Testis (tissue), 3 donors: ENCODE results near the gene RAPH1. TPM values are rescaled to one million over a fixed set of nuclear protein-coding genes. Genes with fewer than 3 reads are reported as not detected.
A peak's percentile ranks its signal among the peaks of the same experiment; 100 is the strongest.

Source experiments
- DNase-seq: peaks from one replicate; pipeline ENCODE4 v3.0.0-alpha.2; 2019
- H3K27ac ChIP-seq, 2 donors: fragments of 200-600 bp; sonication (generic); one replicate each; pipeline ENCODE4 v1.5.1; 2019
- H3K27me3 ChIP-seq: fragments of 200-600 bp; sonication (generic); one replicate; pipeline ENCODE4 v1.5.1; 2019
- H3K36me3 ChIP-seq: fragments of 200-600 bp; sonication (generic); one replicate; pipeline ENCODE4 v1.5.1; 2017; ENCODE audit warnings: low read depth; ENCODE audit errors: missing control alignments
- H3K4me1 ChIP-seq: fragments of 200-600 bp; sonication (generic); one replicate; pipeline ENCODE4 v1.5.1; 2019
- H3K4me3 ChIP-seq, 2 donors: fragments of 200-600 bp; sonication (generic); one replicate each; pipeline ENCODE4 v1.5.1; 2017 to 2019
- H3K9me3 ChIP-seq: fragments of 200-600 bp; sonication (generic); one replicate; pipeline ENCODE4 v1.5.1; 2017
- POLR2A ChIP-seq: fragments of 450-650 bp; IDR thresholded peaks from one replicate; pipeline ENCODE4 v1.6.1; 2017; ENCODE audit warnings: antibody characterized with exemption, mild to moderate bottlenecking, moderate library complexity
- WGBS, 2 donors: methylation state at CpG; one replicate each; pipeline ENCODE4 v1.1.5; 2018; 5-methylcytosine and 5-hydroxymethylcytosine counted together
- intact Hi-C: fragments of 100-400 bp; cut with DNase I; formaldehyde crosslinking; loops from one replicate; pipeline ENCODE4 v1.15.1; 2023; ENCODE audit warnings: low total_unique reads
- polyA plus RNA-seq: library from polyadenylated mRNA; stranded (reverse); fragments of 350-450 nt; fragmentation: Illumina TruSeq; extraction: RNeasy Lipid Tissue Mini Kit (QIAGEN cat#74804); gene quantifications from one replicate; pipeline ENCODE4 v1.2.3, GENCODE V29; 2014; ENCODE audit warnings: low read depth, low replicate concordance; ENCODE audit not compliant: insufficient read depth
- total RNA-seq, 2 donors: library from RNA; depleted of rRNA; stranded (reverse); fragments of >200 nt; gene quantifications; one replicate each; pipeline ENCODE4 v1.2.3, GENCODE V29; 2016
- TF ChIP-seq, protein P1 (sequence below), 3 experiments: fragments of 450-650 bp in 2 of 3; fragments of 200-600 bp in 1 of 3; sonication (generic) in 1 of 3; IDR thresholded peaks; one replicate each; pipeline ENCODE4 v1.5.1; 2016 to 2019; ENCODE audit warnings: antibody characterized with exemption in 3 of 3, mild to moderate bottlenecking in 2 of 3, moderate library complexity in 1 of 3

The RAPH1 gene
- total and polyA plus RNA-seq, 3 donors from 2014 or later = 22.1 to 36.5 (median 31.1) TPM

DNA sequence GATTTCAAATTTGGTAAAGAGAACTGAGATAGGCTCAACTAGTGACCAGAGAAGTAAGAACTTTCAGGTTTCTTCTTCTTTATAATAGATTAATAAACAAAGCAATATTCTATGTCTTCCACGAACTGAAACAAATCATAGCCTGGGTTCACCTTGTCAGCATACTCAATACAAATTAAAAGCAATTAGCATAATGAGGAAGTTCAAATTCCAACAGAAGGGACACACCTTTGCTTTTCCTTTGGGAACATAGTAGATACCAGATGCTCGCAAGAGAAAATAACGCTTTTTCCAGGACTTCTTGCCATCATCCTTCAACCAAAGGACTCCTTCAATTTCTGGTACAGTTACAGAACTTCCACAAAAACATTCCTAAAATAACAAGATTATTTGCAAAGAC, 79.9 kb downstream of the RAPH1 start:
- 58 to 63% methylated on average over 3 of the region's 3 CpGs for WGBS, 2 donors
- Histone ChIP-seq H3K4me3 (no peak overlapping the region), H3K36me3 (no peaks in the 10 kb centered on the region), H3K27ac (peak overlapping the region in 1 of 2 donors; percentile 1), H3K9me3 (no peaks in the 10 kb centered on the region), H3K27me3 (no peaks in the 10 kb centered on the region), H3K4me1 (no peaks in the 10 kb centered on the region)
- intact Hi-C loops = no loop called here
- TF ChIP-seq POLR2A = no peak
- TF ChIP-seq, protein P1, sequence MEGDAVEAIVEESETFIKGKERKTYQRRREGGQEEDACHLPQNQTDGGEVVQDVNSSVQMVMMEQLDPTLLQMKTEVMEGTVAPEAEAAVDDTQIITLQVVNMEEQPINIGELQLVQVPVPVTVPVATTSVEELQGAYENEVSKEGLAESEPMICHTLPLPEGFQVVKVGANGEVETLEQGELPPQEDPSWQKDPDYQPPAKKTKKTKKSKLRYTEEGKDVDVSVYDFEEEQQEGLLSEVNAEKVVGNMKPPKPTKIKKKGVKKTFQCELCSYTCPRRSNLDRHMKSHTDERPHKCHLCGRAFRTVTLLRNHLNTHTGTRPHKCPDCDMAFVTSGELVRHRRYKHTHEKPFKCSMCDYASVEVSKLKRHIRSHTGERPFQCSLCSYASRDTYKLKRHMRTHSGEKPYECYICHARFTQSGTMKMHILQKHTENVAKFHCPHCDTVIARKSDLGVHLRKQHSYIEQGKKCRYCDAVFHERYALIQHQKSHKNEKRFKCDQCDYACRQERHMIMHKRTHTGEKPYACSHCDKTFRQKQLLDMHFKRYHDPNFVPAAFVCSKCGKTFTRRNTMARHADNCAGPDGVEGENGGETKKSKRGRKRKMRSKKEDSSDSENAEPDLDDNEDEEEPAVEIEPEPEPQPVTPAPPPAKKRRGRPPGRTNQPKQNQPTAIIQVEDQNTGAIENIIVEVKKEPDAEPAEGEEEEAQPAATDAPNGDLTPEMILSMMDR (IDR thresholded peaks at IDR 0.05) = no peak
- no peak for DNase-seq

DNA sequence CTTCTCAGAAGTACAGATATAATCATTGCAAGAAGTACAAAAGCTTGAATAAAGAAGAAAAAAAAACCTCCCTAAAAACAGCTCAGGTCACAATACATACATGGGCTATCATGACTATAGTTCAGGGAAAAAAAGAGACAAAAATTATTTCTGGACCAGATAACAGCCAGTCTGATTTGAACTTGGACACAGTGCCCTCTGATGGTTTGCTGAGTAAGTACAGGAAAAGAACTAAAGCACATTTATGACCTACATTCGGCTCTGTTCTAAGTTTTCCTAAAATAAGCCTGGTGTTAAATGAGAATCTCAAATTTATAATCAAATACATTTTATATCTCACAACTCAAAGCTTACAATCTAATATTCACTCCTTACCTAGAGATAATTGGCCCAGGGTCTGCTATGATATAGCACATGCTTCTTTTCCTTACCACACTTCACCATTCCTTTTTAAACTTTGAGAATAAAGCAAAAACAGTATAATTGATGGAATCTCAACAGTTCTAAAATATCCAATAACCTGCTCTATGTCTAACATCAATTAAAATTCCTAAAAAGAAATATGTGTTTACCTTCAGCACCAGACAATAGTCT, 81.1 kb downstream of the RAPH1 start:
- Histone ChIP-seq H3K27ac (no peak overlapping the region), H3K9me3 (no peaks in the 10 kb centered on the region), H3K4me1 (no peaks in the 10 kb centered on the region), H3K36me3 (no peaks in the 10 kb centered on the region), H3K4me3 (no peak overlapping the region), H3K27me3 (no peaks in the 10 kb centered on the region)
- 17 to 36% methylated on average over 1 of the region's 1 CpG for WGBS, 2 donors
- TF ChIP-seq, protein P1 (IDR thresholded peaks at IDR 0.05) = peak; percentile 45 to 69 (median 63)
- TF ChIP-seq POLR2A = no peak
- intact Hi-C loops = no loop called here
- peak; percentile 35 for DNase-seq

DNA sequence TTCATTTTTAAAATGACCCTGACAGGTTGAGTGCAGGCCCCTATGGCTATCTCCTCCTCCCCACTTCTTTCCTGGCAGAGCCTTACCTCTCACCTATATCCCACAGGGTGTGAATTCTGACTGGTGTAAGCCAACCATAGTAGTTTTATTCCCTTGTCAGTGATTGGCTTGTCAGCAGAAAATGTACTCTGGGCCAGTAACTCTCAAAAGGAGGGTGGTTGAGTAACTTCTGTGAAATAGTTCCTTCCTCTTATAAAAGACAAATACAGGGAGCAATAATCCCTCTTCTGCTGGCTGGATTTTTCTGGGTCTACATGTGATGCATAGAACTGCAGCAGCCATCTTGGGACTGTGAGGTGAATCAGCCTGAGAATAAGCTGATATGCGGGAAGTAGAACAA, 83.4 kb downstream of the RAPH1 start:
- Histone ChIP-seq H3K27ac (no peak overlapping the region), H3K4me3 (no peak overlapping the region), H3K27me3 (no peaks in the 10 kb centered on the region), H3K4me1 (no peaks in the 10 kb centered on the region), H3K36me3 (no peaks in the 10 kb centered on the region), H3K9me3 (no peaks in the 10 kb centered on the region)
- no peak for TF ChIP-seq POLR2A
- TF ChIP-seq, protein P1 (IDR thresholded peaks at IDR 0.05) = no peak
- WGBS, 2 donors = 94 to 95% methylated on average over 1 of the region's 1 CpG
- DNase-seq = no peak
- intact Hi-C loops = no loop called here

DNA sequence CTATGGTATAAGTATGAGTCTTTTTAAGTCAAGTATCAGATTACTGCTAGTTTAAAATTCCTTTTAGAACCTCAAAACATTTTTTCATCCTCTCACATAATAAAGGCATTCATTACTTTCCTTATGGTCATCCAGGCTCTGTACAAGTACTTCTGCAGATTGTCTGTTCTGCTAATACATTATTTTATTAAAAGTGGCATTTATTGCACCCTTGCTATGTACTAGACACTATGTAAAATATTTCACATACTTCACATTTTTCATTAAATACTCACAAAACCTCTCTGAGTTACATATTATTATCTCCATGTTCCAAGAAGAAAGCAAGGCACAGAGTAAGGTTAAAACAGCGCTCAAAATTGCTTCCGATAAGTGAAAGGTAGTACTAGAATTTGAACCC, 84.1 kb downstream of the RAPH1 start:
- Histone ChIP-seq H3K9me3 (no peaks in the 10 kb centered on the region), H3K27ac (no peak overlapping the region), H3K27me3 (no peaks in the 10 kb centered on the region), H3K4me1 (no peaks in the 10 kb centered on the region), H3K36me3 (no peaks in the 10 kb centered on the region), H3K4me3 (no peak overlapping the region)
- no peak for DNase-seq
- 89 to 93% methylated on average over 2 of the region's 2 CpGs for WGBS, 2 donors
- intact Hi-C loops = no loop called here
- TF ChIP-seq, protein P1 (IDR thresholded peaks at IDR 0.05) = no peak
- no peak for TF ChIP-seq POLR2A

DNA sequence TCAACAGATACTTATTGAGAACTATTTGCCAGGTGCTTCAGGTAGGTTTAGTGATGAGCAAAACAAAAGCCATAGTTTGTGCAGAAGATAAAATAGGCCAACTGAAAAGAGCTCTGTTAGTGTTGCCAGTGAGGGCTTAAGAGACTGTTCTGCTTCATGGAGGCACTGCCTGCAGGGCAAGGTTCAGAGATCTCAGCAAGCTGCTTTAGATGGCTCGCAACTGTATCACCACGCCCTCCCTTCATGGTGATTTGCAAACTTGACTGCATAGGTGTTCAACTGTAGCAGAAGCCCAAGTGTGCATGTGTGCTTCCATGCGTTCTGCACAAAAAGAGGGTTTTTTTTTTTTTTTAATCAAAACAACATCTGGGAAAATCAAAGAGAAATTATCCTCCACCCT, 84.5 kb downstream of the RAPH1 start:
- Histone ChIP-seq H3K27me3 (no peaks in the 10 kb centered on the region), H3K4me1 (no peaks in the 10 kb centered on the region), H3K36me3 (no peaks in the 10 kb centered on the region), H3K9me3 (no peaks in the 10 kb centered on the region), H3K4me3 (no peak overlapping the region), H3K27ac (no peak overlapping the region)
- no peak for TF ChIP-seq POLR2A
- TF ChIP-seq, protein P1 (IDR thresholded peaks at IDR 0.05) = no peak
- whole genome bisulfite sequencing, 2 donors = 90 to 94% methylated on average over 3 of the region's 3 CpGs
- intact Hi-C loops = no loop called here
- no peak for DNase-seq
